Natural killer cell treated with Interleukin-12 subunit alpha and Interleukin-12 subunit beta and Interleukin-15 and Interleukin-18, amount 100 ng/mL, for 72 hours (primary cell): ENCODE results near the gene DOK3. TPM values are rescaled to one million over a fixed set of nuclear protein-coding genes. Genes with fewer than 3 reads are reported as not detected.

Experiments used
- ATAC-seq, 2 donors: fragments of 150-1000 bp; cut with Tn5 transposase in 1 of 2; sonication (Bioruptor Pico), chemical (Tn5 transposase) in 1 of 2; 2 replicates each; pipeline ENCODE4 v1.10.0; 2021
- DNase-seq: peaks from one replicate; pipeline ENCODE4 v3.0.0; 2022; ENCODE audit warnings: low spot score
- H3K27ac Mint-ChIP-seq, 2 donors: 1 replicate in 1 of 2; 2 replicates in 1 of 2; pipeline ENCODE4 v1.8.0; 2022; ENCODE audit warnings: mixed read lengths in 2 of 2, mild to moderate bottlenecking in 1 of 2, moderate library complexity in 1 of 2
- H3K27me3 Mint-ChIP-seq, 2 donors: 1 replicate in 1 of 2; 2 replicates in 1 of 2; pipeline ENCODE4 v1.8.0; 2022; ENCODE audit warnings: mixed read lengths in 2 of 2
- H3K36me3 Mint-ChIP-seq: one replicate; pipeline ENCODE4 v1.8.0; 2022; ENCODE audit warnings: mixed read lengths
- H3K4me1 Mint-ChIP-seq, 2 donors: 1 replicate in 1 of 2; 2 replicates in 1 of 2; pipeline ENCODE4 v1.8.0; 2022; ENCODE audit warnings: low read depth in 2 of 2, mixed read lengths in 2 of 2, mild to moderate bottlenecking in 1 of 2
- H3K4me3 Mint-ChIP-seq: one replicate; pipeline ENCODE4 v1.8.0; 2022; ENCODE audit warnings: mixed read lengths
- H3K9me3 Mint-ChIP-seq: 2 replicates; pipeline ENCODE4 v1.8.0; 2022; ENCODE audit warnings: mixed read lengths
- total RNA-seq, 2 donors: library from RNA; stranded (reverse); gene quantifications; one replicate each; pipeline ENCODE4 v1.2.3, GENCODE V29; 2022

The DOK3 gene
- total RNA-seq, 2 donors from 2014 or later, result 10.0 to 18.0 TPM

- H3K27me3 Mint-ChIP-seq, result peaks cover 0 to 6% of the 10 kb centered on the region in 2 donors
- H3K27ac Mint-ChIP-seq, result no peak overlapping the region
- no peaks in the 10 kb centered on the region for H3K36me3 Mint-ChIP-seq
- no peak overlapping the region for H3K4me3 Mint-ChIP-seq
- H3K4me1 Mint-ChIP-seq, result peaks cover 19 to 20% of the 10 kb centered on the region in 2 donors
- DNase-seq (no peak), ATAC-seq (no peak)
- H3K9me3 Mint-ChIP-seq, result no peaks in the 10 kb centered on the region
Measured at GRCh38 chr5:177452688-177453638, 56.7 kb downstream of the DOK3 start.

Other genes starting within 250 kb of the DOK3 start
- gene RAB24, start 206.1 kb downstream of the DOK3 start, total RNA-seq, result 10 to 100 TPM; 44.2 to 49.8 TPM
- gene PRELID1, start 206.0 kb downstream of the DOK3 start, total RNA-seq, result 100 to 1,000 TPM; 310 to 360 TPM
- 10 to 100 TPM; 15.0 to 24.8 TPM for gene MXD3, start 197.9 kb downstream of the DOK3 start, total RNA-seq
- gene LMAN2, start 158.2 kb downstream of the DOK3 start, total RNA-seq, result 100 to 1,000 TPM; 136 to 150 TPM
- gene RGS14, start 151.9 kb downstream of the DOK3 start, total RNA-seq, result 10 to 100 TPM; 26.5 to 45.4 TPM
- not detected for gene SLC34A1, start 125.4 kb downstream of the DOK3 start, total RNA-seq
- gene PFN3, start 109.2 kb downstream of the DOK3 start, total RNA-seq, result not detected
- gene F12, start 100.3 kb downstream of the DOK3 start, total RNA-seq, result under 1 TPM in 1 of 2 donors, not detected in 1; 0.45 TPM
- 100 to 1,000 TPM in 1 of 2 donors, 10 to 100 TPM in 1; 58.1 to 113 TPM for gene GRK6, start 83.2 kb downstream of the DOK3 start, total RNA-seq
- gene PRR7, start 63.0 kb downstream of the DOK3 start, total RNA-seq, result 1 to 10 TPM in 1 of 2 donors, under 1 TPM in 1; 0.83 to 2.6 TPM
- gene DBN1, start 36.2 kb downstream of the DOK3 start, total RNA-seq, result 10 to 100 TPM in 1 of 2 donors, 1 to 10 TPM in 1; 7.1 to 13.3 TPM
- 10 to 100 TPM; 15.5 to 39.1 TPM for gene PDLIM7, start 12.2 kb downstream of the DOK3 start, total RNA-seq
- 100 to 1,000 TPM; 162 to 168 TPM for gene DDX41, start 7.1 kb upstream of the DOK3 start, total RNA-seq
- gene FAM193B, start 44.7 kb upstream of the DOK3 start, total RNA-seq, result 100 to 1,000 TPM in 1 of 2 donors, 10 to 100 TPM in 1; 57.9 to 135 TPM
- 100 to 1,000 TPM; 177 to 236 TPM for gene TMED9, start 82.4 kb upstream of the DOK3 start, total RNA-seq
- 10 to 100 TPM; 26.6 to 42.8 TPM for gene B4GALT7, start 90.3 kb upstream of the DOK3 start, total RNA-seq